H1 (cell line): ENCODE data around the gene APC2. TPM values are rescaled to one million over a fixed set of nuclear protein-coding genes. Genes with fewer than 3 reads are reported as not detected.

ENCODE experiments used
- CTCF ChIA-PET: fragments of 300-600 bp; sonication (Branson Sonifier 250); formaldehyde crosslinking; loops from one replicate; lab custom pipeline; 2021; ENCODE audit not compliant: partially characterized antibody; lab: Charles Lee
- POLR2A ChIA-PET: fragments of 300-600 bp; sonication (Branson Sonifier 250); formaldehyde crosslinking; loops from one replicate; lab custom pipeline; 2021; ENCODE audit warnings: inconsistent platforms; ENCODE audit not compliant: partially characterized antibody; lab: Charles Lee
- DNase-seq, 2 experiments: peaks; one replicate each; pipeline versions ENCODE4 v3.0.0 to v3.0.0-alpha.2; 2010 to 2022; ENCODE audit warnings: low spot score in 2 of 2, low read depth in 1 of 2, mixed read lengths in 1 of 2
- FAIRE-seq: peaks from 2 replicates; lab custom pipeline; 2011; peaks lifted over from hg19 to GRCh38; lab: Jason Lieb, UNC
- H2AFZ ChIP-seq: 2 replicates; pipeline ENCODE4 v1.8.1; 2012; ENCODE audit warnings: low read length, inconsistent platforms
- H2AK5ac ChIP-seq: 2 replicates; pipeline ENCODE4 v1.6.1; 2013; ENCODE audit warnings: low read depth, low read length
- H2BK120ac ChIP-seq: replicated peaks from 2 replicates; pipeline ENCODE3; 2013; ENCODE audit warnings: low read depth, low read length, inconsistent platforms
- H2BK12ac ChIP-seq: 2 replicates; pipeline ENCODE4 v1.6.1; 2013; ENCODE audit warnings: low read depth, low read length
- H2BK15ac ChIP-seq: 2 replicates; pipeline ENCODE4 v1.6.1; 2013; ENCODE audit warnings: low read length
- H2BK20ac ChIP-seq: 2 replicates; pipeline ENCODE4 v1.6.1; 2013; ENCODE audit warnings: low read length
- H2BK5ac ChIP-seq: 2 replicates; pipeline ENCODE4 v1.6.1; 2013; ENCODE audit warnings: low read depth, low read length
- H3K14ac ChIP-seq: 2 replicates; pipeline ENCODE4 v1.6.1; 2013; ENCODE audit warnings: inconsistent platforms; ENCODE audit not compliant: insufficient read length
- H3K18ac ChIP-seq: 2 replicates; pipeline ENCODE4 v1.6.1; 2013; ENCODE audit warnings: low read length; ENCODE audit errors: extremely low read depth
- H3K23ac ChIP-seq: 2 replicates; pipeline ENCODE4 v1.6.1; 2013; ENCODE audit warnings: inconsistent platforms; ENCODE audit not compliant: insufficient read length
- H3K23me2 ChIP-seq: 2 replicates; pipeline ENCODE4 v1.6.1; 2013; ENCODE audit warnings: low read depth, low read length
- H3K27ac ChIP-seq: 2 replicates; pipeline ENCODE4 v1.6.1; 2011; ENCODE audit warnings: low read depth, low read length, inconsistent platforms
- H3K27me3 ChIP-seq, 4 experiments: replicated peaks in 1 of 4; 1 replicate in 1 of 4; 2 replicates in 3 of 4; pipeline versions ENCODE4 v1.6.1 to v1.8.1; 2011 to 2013; ENCODE audit warnings: low read length in 3 of 4, mild to moderate bottlenecking in 3 of 4, inconsistent platforms in 2 of 4, mixed read lengths in 2 of 4, moderate library complexity in 1 of 4; ENCODE audit not compliant: control insufficient read depth in 3 of 4, insufficient read depth in 3 of 4; ENCODE audit errors: extremely low read depth in 1 of 4
- H3K36me3 ChIP-seq, 4 experiments: 2 replicates each; pipeline versions ENCODE4 v1.6.1 to v1.8.1; 2011 to 2013; ENCODE audit warnings: mild to moderate bottlenecking in 4 of 4, low read length in 3 of 4, moderate library complexity in 2 of 4, control low read depth in 1 of 4, inconsistent platforms in 1 of 4; ENCODE audit not compliant: insufficient read depth in 4 of 4, control insufficient read depth in 2 of 4
- H3K4ac ChIP-seq: replicated peaks from 2 replicates; pipeline ENCODE3; 2013; ENCODE audit warnings: low read length, low read depth, mixed read lengths, inconsistent platforms; ENCODE audit not compliant: insufficient read length
- H3K4me1 ChIP-seq, 4 experiments: replicated peaks in 1 of 4; 1 replicate in 1 of 4; 2 replicates in 3 of 4; pipeline versions ENCODE4 v1.6.1 to v1.8.1; 2011 to 2013; ENCODE audit warnings: low read length in 3 of 4, inconsistent platforms in 2 of 4, mixed read lengths in 1 of 4; ENCODE audit not compliant: insufficient read depth in 4 of 4, control insufficient read depth in 3 of 4
- H3K4me2 ChIP-seq, 2 experiments: 2 replicates each; pipeline versions ENCODE4 v1.6.1 to v1.8.1; 2011 to 2013; ENCODE audit warnings: low read depth in 2 of 2, low read length in 2 of 2, control low read depth in 1 of 2, inconsistent platforms in 1 of 2, mild to moderate bottlenecking in 1 of 2; ENCODE audit not compliant: insufficient read depth in 1 of 2
- H3K4me3 ChIP-seq, 4 experiments: fragments of 200-600, 300-600 bp in 1 of 4; sonication (generic), shearing (Covaris generic), sonication (Bioruptor Twin) in 1 of 4; 2 replicates each; pipeline versions ENCODE4 v1.5.1 to v1.8.1; 2011 to 2016; ENCODE audit warnings: low read length in 4 of 4, low read depth in 3 of 4, control low read depth in 2 of 4, inconsistent platforms in 2 of 4, mild to moderate bottlenecking in 2 of 4, mixed read lengths in 1 of 4, moderate library complexity in 1 of 4; ENCODE audit not compliant: insufficient read depth in 2 of 4; ENCODE audit errors: extremely low read depth in 1 of 4
- H3K56ac ChIP-seq: replicated peaks from 2 replicates; pipeline ENCODE3; 2013; ENCODE audit warnings: low read depth, mild to moderate bottlenecking, mixed read lengths, low read length, inconsistent platforms; ENCODE audit not compliant: insufficient read length
- H3K79me1 ChIP-seq: 2 replicates; pipeline ENCODE4 v1.6.1; 2013; ENCODE audit warnings: low read depth, low read length, control low read depth
- H3K79me2 ChIP-seq, 2 experiments: 2 replicates each; pipeline versions ENCODE4 v1.6.1 to v1.8.1; 2012 to 2013; ENCODE audit warnings: low read length in 2 of 2, mild to moderate bottlenecking in 2 of 2, inconsistent platforms in 1 of 2; ENCODE audit not compliant: insufficient read depth in 2 of 2, control insufficient read depth in 1 of 2
- H3K9ac ChIP-seq, 4 experiments: replicated peaks in 1 of 4; 1 replicate in 1 of 4; 2 replicates in 3 of 4; pipeline versions ENCODE4 v1.6.1 to v1.8.1; 2011 to 2013; ENCODE audit warnings: low read depth in 3 of 4, low read length in 3 of 4, control low read depth in 2 of 4, mild to moderate bottlenecking in 2 of 4, moderate library complexity in 2 of 4, inconsistent platforms in 1 of 4; ENCODE audit errors: extremely low read depth in 1 of 4
- H3K9me3 ChIP-seq, 2 experiments: 2 replicates each; pipeline versions ENCODE4 v1.6.1 to v1.8.1; 2012 to 2013; ENCODE audit warnings: mild to moderate bottlenecking in 2 of 2, moderate library complexity in 2 of 2, control low read depth in 1 of 2, inconsistent platforms in 1 of 2, low read depth in 1 of 2, low read length in 1 of 2, mixed read lengths in 1 of 2; ENCODE audit not compliant: insufficient read depth in 2 of 2
- H4K20me1 ChIP-seq, 2 experiments: replicated peaks in 1 of 2; 2 replicates each; pipeline versions ENCODE3 to v1.8.1; 2011 to 2013; ENCODE audit warnings: inconsistent platforms in 2 of 2, low read length in 2 of 2, mild to moderate bottlenecking in 1 of 2; ENCODE audit not compliant: insufficient read depth in 2 of 2, control insufficient read depth in 1 of 2
- H4K5ac ChIP-seq: 2 replicates; pipeline ENCODE4 v1.6.1; 2013; ENCODE audit warnings: low read length, low read depth, mixed read lengths, inconsistent platforms; ENCODE audit not compliant: insufficient read length
- H4K8ac ChIP-seq: 2 replicates; pipeline ENCODE4 v1.8.0; 2013; ENCODE audit warnings: mild to moderate bottlenecking, moderate library complexity, low read length, inconsistent platforms; ENCODE audit not compliant: insufficient read depth; ENCODE audit errors: extremely low read depth
- H4K91ac ChIP-seq: replicated peaks from 2 replicates; pipeline ENCODE3; 2013; ENCODE audit warnings: low read length, mixed read lengths, inconsistent platforms; ENCODE audit not compliant: insufficient read length
- HDAC6 ChIP-seq: IDR thresholded peaks from one replicate; pipeline ENCODE4 v1.7.1; 2012; ENCODE audit warnings: low read depth, mild to moderate bottlenecking, inconsistent platforms, low read length, moderate library complexity
- POLR2AphosphoS5 ChIP-seq: IDR thresholded peaks from 2 replicates; pipeline ENCODE4 v1.6.1; 2011; ENCODE audit warnings: low read depth, low read length
- SIRT6 ChIP-seq: IDR thresholded peaks from one replicate; pipeline ENCODE4 v1.7.1; 2012; ENCODE audit warnings: low read length, inconsistent platforms
- WGBS, 2 experiments: shearing (Covaris generic) in 1 of 2; methylation state at CpG; one replicate each; pipeline versions ENCODE4 v1.1.6 to v1.1.7; 2013 to 2015; ENCODE audit warnings: low lambda C conversion rate in 2 of 2, mixed read lengths in 2 of 2, inconsistent platforms in 1 of 2, low coverage in 1 of 2, missing lambda C conversion rate in 1 of 2; ENCODE audit not compliant: insufficient replicate concordance in 2 of 2, insufficient coverage in 1 of 2, insufficient read length in 1 of 2; ENCODE audit errors: extremely low coverage in 1 of 2, missing lambda C conversion rate in 1 of 2; 5-methylcytosine and 5-hydroxymethylcytosine counted together
- polyA plus RNA-seq, 7 experiments: library from polyadenylated mRNA; depleted of rRNA in 3 of 7; stranded (reverse) in 5 of 7; unstranded in 2 of 7; fragments of >200 nt in 5 of 7; fragments of 200-250 nt in 2 of 7; gene quantifications; 1 replicate in 5 of 7; 2 replicates in 1 of 7; 4 replicates in 1 of 7; pipeline versions ENCODE4 v1.2.1 to v1.2.3, GENCODE V29; 2011 to 2013; ENCODE audit warnings: missing spikeins in 2 of 7, mixed read lengths in 2 of 7
- total RNA-seq: library from RNA; stranded (reverse); fragmentation: NEBNext Ultra II Directional; extraction: Animal tissue kit (Norgen Biotek cat#: 25700); gene quantifications from 2 replicates; pipeline ENCODE4 v1.2.1, GENCODE V29; 2021

Gene APC2
- total and polyA plus RNA-seq, 2 of the 8 experiments (the other 6 are each of a cell fraction or from before 2014, with no cell fraction given): 1.3 to 4.1 TPM

DNA sequence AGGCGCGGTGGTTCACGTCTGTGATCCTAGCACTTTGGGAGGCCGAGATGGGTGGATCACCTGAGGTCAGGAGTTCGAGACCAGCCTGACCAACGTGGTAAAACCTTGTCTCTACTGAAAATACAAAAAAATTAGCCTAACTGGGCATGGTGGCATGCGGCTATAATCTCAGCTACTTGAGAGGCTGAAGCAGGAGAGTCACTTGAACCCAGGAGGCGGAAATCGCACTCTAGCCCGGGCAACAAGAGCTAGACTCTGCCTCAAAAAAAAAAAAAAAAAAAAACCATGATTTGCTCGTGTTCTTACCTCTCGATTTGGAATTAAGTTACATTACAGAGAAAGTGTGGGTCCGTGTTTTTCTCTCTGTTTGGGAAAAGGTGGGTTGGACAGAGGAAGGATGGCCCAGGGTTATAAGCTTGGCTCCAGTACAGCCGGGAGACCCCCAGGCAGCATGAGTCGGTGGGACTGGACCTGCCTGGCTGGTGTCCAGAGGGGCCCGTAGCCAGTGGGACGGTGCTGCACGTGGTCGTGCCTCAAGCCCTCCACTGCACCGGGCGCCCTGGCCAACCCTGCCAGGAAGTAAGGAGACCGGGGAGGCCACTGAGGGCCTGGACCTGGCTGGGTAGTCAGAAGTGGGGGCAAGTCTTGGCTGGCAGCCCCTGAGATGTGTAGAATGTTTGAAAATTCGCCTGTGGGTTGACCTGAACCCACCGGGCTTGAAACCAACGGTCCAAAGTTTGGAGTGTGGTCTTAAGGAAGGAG, 8.1 kb upstream of the APC2 start:
- CTCF ChIA-PET: interaction anchor here (5.6 kb wide), 1 partner anchor 13 kb away, joined by 54 read pairs; no protein-coding TSS in a partner anchor
- H4K20me1 ChIP-seq: peaks cover 21 to 23% of the 10 kb centered on the region in 2 experiments
- H2BK12ac ChIP-seq: no peak overlapping the region
- peaks cover 2 to 24% of the 10 kb centered on the region in 2 experiments; a peak in 3 of 4 replicates for H3K79me2 ChIP-seq
- POLR2A ChIA-PET: interaction anchor here (0.5 to 7.6 kb wide), 14 partner anchors 9 to 1328 kb away, joined by 3 to 109 read pairs (median 5); partner anchors contain the start of gene APC2
- WGBS, 2 experiments: 93% methylated on average over 24 of the region's 25 CpGs; no CpG with 5 or more reads in 1 of the 2 experiments
- DNase-seq (no peak), FAIRE-seq (no peak)
- H4K8ac ChIP-seq: no peak overlapping the region
- H2AK5ac ChIP-seq: no peak overlapping the region
- H2AFZ ChIP-seq: no peak overlapping the region
- H3K56ac ChIP-seq: no peak overlapping the region
- no peak overlapping the region for H3K14ac ChIP-seq
- H3K4me2 ChIP-seq: no peak overlapping the region
- H3K23me2 ChIP-seq: peaks cover 6% of the 10 kb centered on the region; the same call in 1 of the 2 replicates
- H3K9ac ChIP-seq: no peak overlapping the region
- no peak overlapping the region for H2BK15ac ChIP-seq
- no peak overlapping the region for H2BK20ac ChIP-seq
- H3K4me3 ChIP-seq: no peak overlapping the region
- H3K27me3 ChIP-seq: peaks cover 5 to 11% (median 10%) of the 10 kb centered on the region in 4 experiments
- peaks cover 0 to 17% (median 6%) of the 10 kb centered on the region in 4 experiments; a peak in 5 of 7 replicates for H3K4me1 ChIP-seq
- H3K36me3 ChIP-seq: peaks cover 26 to 37% (median 29%) of the 10 kb centered on the region in 4 experiments
- H4K91ac ChIP-seq: no peak overlapping the region
- H2BK120ac ChIP-seq: no peak overlapping the region
- H3K79me1 ChIP-seq: peaks cover 4% of the 10 kb centered on the region
- no peak overlapping the region for H3K4ac ChIP-seq
- no peak overlapping the region for H2BK5ac ChIP-seq
- H3K27ac ChIP-seq: no peak overlapping the region
- H3K9me3 ChIP-seq: no peaks in the 10 kb centered on the region
- H3K23ac ChIP-seq: no peak overlapping the region
- TF ChIP-seq HDAC6: no peak
- TF ChIP-seq POLR2AphosphoS5: peak; percentile 79
- peak; percentile 18 for TF ChIP-seq SIRT6
- TF ChIP-seq, all 59 proteins: peak for 2
- H4K5ac ChIP-seq: no peak overlapping the region
- H3K18ac ChIP-seq: no peak overlapping the region
